A549 (cell line): ENCODE data around the gene SYT13.

Experiments used
- CHD2 ChIP-seq: fragments of 150-350 bp; IDR thresholded peaks from 2 replicates; pipeline ENCODE4 v1.6.1; 2014; ENCODE audit warnings: low read length; ENCODE audit not compliant: partially characterized antibody
- CTCF ChIP-seq: fragments of >200 bp; sonication (Bioruptor Twin); formaldehyde crosslinking; IDR thresholded peaks from 3 replicates; pipeline ENCODE4 v1.5.1; 2016
- EP300 ChIP-seq, 2 experiments: fragments of >200 bp; sonication (Bioruptor Twin); formaldehyde crosslinking; IDR thresholded peaks; 2 replicates in 1 of 2; 3 replicates in 1 of 2; pipeline ENCODE4 v1.6.1; 2016 to 2017
- GATA3 ChIP-seq: IDR thresholded peaks from 2 replicates; pipeline ENCODE4 v1.6.1; 2012; ENCODE audit warnings: borderline replicate concordance
- KDM1A ChIP-seq: fragments of 200-600 bp; sonication (generic); IDR thresholded peaks from 2 replicates; pipeline ENCODE4 v1.6.1; 2016; ENCODE audit warnings: low read depth, mild to moderate bottlenecking
- MAX ChIP-seq: IDR thresholded peaks from 2 replicates; pipeline ENCODE4 v1.6.1; 2012
- POLR2A ChIP-seq: IDR thresholded peaks from 2 replicates; pipeline ENCODE4 v1.6.1; 2012; ENCODE audit warnings: mild to moderate bottlenecking, low read length
- POLR2AphosphoS2 ChIP-seq: conservative IDR thresholded peaks from 2 replicates; pipeline ENCODE4 v1.6.1; 2012; ENCODE audit warnings: low read length, improper control_type of control experiment, inconsistent platforms
- REST ChIP-seq: fragments of 200-600 bp; sonication (generic); IDR thresholded peaks from 2 replicates; pipeline ENCODE4 v1.6.1; 2016; ENCODE audit warnings: antibody characterized with exemption, mild to moderate bottlenecking, moderate library complexity
- RFX5 ChIP-seq: fragments of 450-650 bp; IDR thresholded peaks from 2 replicates; pipeline ENCODE4 v1.7.1; 2014; ENCODE audit warnings: antibody characterized with exemption, mild to moderate bottlenecking, moderate library complexity
- USF2 ChIP-seq: fragments of 450-650 bp; IDR thresholded peaks from 2 replicates; pipeline ENCODE4 v1.6.1; 2014; ENCODE audit warnings: antibody characterized with exemption
- ZC3H11A ChIP-seq: fragments of 450-650 bp; IDR thresholded peaks from 2 replicates; pipeline ENCODE4 v1.6.1; 2014; ENCODE audit warnings: antibody characterized with exemption, mild to moderate bottlenecking

GRCh38 chr11:45260071-45260470 lies 26.1 kb downstream of the SYT13 start:
- no peak for TF ChIP-seq GATA3
- no peak for TF ChIP-seq CTCF
- no peak for TF ChIP-seq POLR2A
- no peak for TF ChIP-seq REST
- no peak for TF ChIP-seq MAX
- no peak for TF ChIP-seq EP300 (IDR thresholded peaks at IDR 0.05)
- no peak for TF ChIP-seq CHD2
- TF ChIP-seq ZC3H11A: no peak
- TF ChIP-seq USF2: no peak
- no peak for TF ChIP-seq RFX5
- no peak for TF ChIP-seq KDM1A
- TF ChIP-seq POLR2AphosphoS2: no peak
